ENCODE results near the gene RNF222.

- TF ChIP-seq CTCF (IDR thresholded peaks at IDR 0.05; ENCODE audit: low read length): no peak
- no peak for TF ChIP-seq EZH2 (IDR thresholded peaks at IDR 0.05; ENCODE audit: borderline replicate concordance, low read length)
These were observed 20.8 kb upstream of the RNF222 start for GRCh38 chr17:8418471-8418870.

Data from OCI-LY1 (cell line).